ENCODE data around the gene PNPLA5. TPM values are rescaled to one million over a fixed set of nuclear protein-coding genes. Genes with fewer than 3 reads are reported as not detected.

PNPLA5 gene
- total RNA-seq, 1 experiment from 2014 or later = 5.5 TPM

DNA sequence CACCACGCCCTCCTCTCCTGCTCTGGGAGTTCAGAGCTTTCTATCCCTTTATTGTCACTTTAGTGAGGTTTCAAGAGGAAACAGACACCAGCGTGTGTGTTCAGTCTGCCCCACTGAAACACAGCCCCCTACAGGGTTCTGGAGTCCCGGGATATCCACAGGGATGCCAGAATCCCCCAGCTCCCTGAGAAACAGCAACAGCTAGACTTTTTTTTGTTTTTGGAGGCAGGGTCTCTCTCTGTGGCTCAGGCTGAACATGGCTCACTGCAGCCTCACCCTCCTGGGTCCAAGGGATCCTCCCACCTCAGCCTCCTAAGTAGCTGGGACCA, 39.9 kb downstream of the PNPLA5 start:
- H3K4me1 Mint-ChIP-seq = peaks cover 50 to 51% of the 10 kb centered on the region in 2 experiments
- Histone ChIP-seq H3K56ac (ENCODE audit: insufficient read length, low read depth, low read length) (no peak overlapping the region), H3K4me1 (ENCODE audit: insufficient read depth, low read length) (peaks cover 5% of the 10 kb centered on the region; the same call in 1 of the 2 replicates), H3K4me2 (ENCODE audit: insufficient read depth, insufficient read length, low read length) (no peak overlapping the region), H3K4ac (ENCODE audit: low read depth, low read length) (no peak overlapping the region), H3K9ac (ENCODE audit: extremely low read depth, insufficient read length, low read length) (no peak overlapping the region), H3K18ac (ENCODE audit: insufficient read length, low read depth, low read length) (no peak overlapping the region), H3K27me3 (ENCODE audit: insufficient read depth, low read length) (no peaks in the 10 kb centered on the region), H2BK12ac (ENCODE audit: insufficient read length, low read depth, low read length) (no peak overlapping the region), H3K14ac (ENCODE audit: insufficient read depth, low read length) (no peak overlapping the region), H2BK15ac (ENCODE audit: low read depth, low read length) (no peak overlapping the region), H4K5ac (ENCODE audit: insufficient read length, low read depth, low read length) (no peak overlapping the region), H2BK5ac (ENCODE audit: insufficient read length, low read length) (no peak overlapping the region), H3T11ph (ENCODE audit: low read length) (no peak overlapping the region), H2BK20ac (ENCODE audit: low read depth, low read length, poor library complexity, severe bottlenecking) (no peak overlapping the region), H4K20me1 (ENCODE audit: control insufficient read depth, insufficient read depth, insufficient read length) (peaks cover 3% of the 10 kb centered on the region), H2AK5ac (ENCODE audit: insufficient read length, low read length) (no peak overlapping the region), H3K79me1 (ENCODE audit: insufficient read depth, low read depth, low read length, poor library complexity, severe bottlenecking) (no peaks in the 10 kb centered on the region), H2AFZ (ENCODE audit: low read length) (no peak overlapping the region), H3K9me3 (ENCODE audit: control insufficient read depth, low read depth, low read length) (no peaks in the 10 kb centered on the region), H3K79me2 (ENCODE audit: insufficient read depth, low read length) (peaks cover 15% of the 10 kb centered on the region; the same call in 1 of the 2 replicates), H3K27ac (ENCODE audit: insufficient read length, low read depth, low read length) (no peak overlapping the region), H3K23me2 (ENCODE audit: insufficient read length, low read depth, low read length, poor library complexity, severe bottlenecking) (no peaks in the 10 kb centered on the region), H4K91ac (ENCODE audit: insufficient read length, low read depth, low read length) (no peak overlapping the region), H4K8ac (replicated peaks; ENCODE audit: insufficient read length, low read depth, low read length) (no peak overlapping the region), H3K23ac (ENCODE audit: insufficient read length, low read depth, low read length) (no peak overlapping the region), H2BK120ac (ENCODE audit: low read depth, low read length, poor library complexity, severe bottlenecking) (no peak overlapping the region)
- no CpG with 5 or more reads among the region's 3 CpGs for WGBS (ENCODE audit: extremely low coverage, insufficient read length, low lambda C conversion rate)
- H3K27me3 Mint-ChIP-seq (ENCODE audit: low read depth) = no peaks in the 10 kb centered on the region
- 0 out of 5 replicates have a peak overlapping the region, but pooled peaks of 1 of the 2 experiments have one; percentile 20 for H3K4me3 Mint-ChIP-seq
- H3K27ac Mint-ChIP-seq = peak overlapping the region in 2 of 3 experiments; percentile 39 to 80; a peak in 4 of 7 replicates
- peaks cover 6 to 8% of the 10 kb centered on the region in 2 experiments for H3K9me3 Mint-ChIP-seq
- TF ChIP-seq CTCF (conservative IDR thresholded peaks at IDR 0.05) = no peak
- peaks cover 2 to 19% (median 5%) of the 10 kb centered on the region in 3 experiments for H3K36me3 Mint-ChIP-seq (ENCODE audit: insufficient read depth in 1 of 3, low read depth in 3 of 3)
- no peak for DNase-seq

All from H9 (cell line).